GM06990 (cell line): ENCODE data around the gene NBEA.

Source experiments
- DNase-seq: peaks from one replicate; pipeline ENCODE4 v3.0.0-alpha.2; 2011; ENCODE audit not compliant: insufficient read length; ENCODE audit errors: extremely low read depth
- H3K27me3 ChIP-seq: replicated peaks from 2 replicates; pipeline ENCODE4 v1.6.0; 2011; ENCODE audit warnings: low read length; ENCODE audit not compliant: control insufficient read depth, insufficient read depth
- H3K36me3 ChIP-seq: 2 replicates; pipeline ENCODE4 v1.5.1; 2011; ENCODE audit warnings: low read length; ENCODE audit not compliant: control insufficient read depth, insufficient read depth
- H3K4me3 ChIP-seq: replicated peaks from 2 replicates; pipeline ENCODE4 v1.5.1; 2011; ENCODE audit warnings: low read depth, mild to moderate bottlenecking, control low read depth, low read length
- CTCF ChIP-seq: IDR thresholded peaks from 2 replicates; pipeline ENCODE4 v1.5.1; 2011; ENCODE audit warnings: low read length, control low read depth, mild to moderate bottlenecking, inconsistent platforms; ENCODE audit not compliant: insufficient read depth, poor library complexity, severe bottlenecking

NBEA gene

GRCh38 chr13:34941835-34942731 lies at the start of gene NBEA:
Gene NBEA (plus strand): TSS chr13:34942270. CDS start chr13:34942821, 551 bp downstream.
- H3K27me3 ChIP-seq, result no peaks in the 10 kb centered on the region
- peak; percentile 5 for TF ChIP-seq CTCF
- H3K4me3 ChIP-seq, result peak within 1 kb of the TSS; percentile 85
- no peaks in the 10 kb centered on the region for H3K36me3 ChIP-seq
- DNase-seq, result peak; percentile 90

- TF ChIP-seq CTCF, result no peak
- Histone ChIP-seq H3K27me3 (no peaks in the 10 kb centered on the region), H3K4me3 (no peak overlapping the region), H3K36me3 (no peaks in the 10 kb centered on the region)
- DNase-seq, result no peak
Observed at GRCh38 chr13:34894756-34895155, 47.3 kb upstream of the NBEA start.

GRCh38 chr13:34897220-34897619 lies 44.9 kb upstream of the NBEA start:
- Histone ChIP-seq H3K4me3 (no peak overlapping the region), H3K27me3 (no peaks in the 10 kb centered on the region), H3K36me3 (no peaks in the 10 kb centered on the region)
- DNase-seq, result no peak
- TF ChIP-seq CTCF, result no peak

- no peak for DNase-seq
- no peak overlapping the region for H3K4me3 ChIP-seq
- no peaks in the 10 kb centered on the region for H3K27me3 ChIP-seq
- no peak for TF ChIP-seq CTCF
- H3K36me3 ChIP-seq, result no peaks in the 10 kb centered on the region
Observed at GRCh38 chr13:34899888-34900287, 42.2 kb upstream of the NBEA start.

GRCh38 chr13:34900288-34900739 lies 41.8 kb upstream of the NBEA start:
- Histone ChIP-seq H3K27me3 (no peaks in the 10 kb centered on the region), H3K4me3 (no peak overlapping the region), H3K36me3 (no peaks in the 10 kb centered on the region)
- TF ChIP-seq CTCF, result no peak
- DNase-seq, result no peak
